ENCODE measurements around the gene PLCH2.

Gene PLCH2

GRCh38 chr1:2530513-2531361 is 54.6 kb downstream of the PLCH2 start:
- no peak for DNase-seq (ENCODE audit: low spot score)

- no peak for DNase-seq (ENCODE audit: low spot score)
Observed at GRCh38 chr1:2532485-2533160, 56.5 kb downstream of the PLCH2 start.

GRCh38 chr1:2533365-2533764 is 57.3 kb downstream of the PLCH2 start:
- no peak for DNase-seq (ENCODE audit: low spot score)

GRCh38 chr1:2534315-2534686 is 58.2 kb downstream of the PLCH2 start:
- no peak for DNase-seq (ENCODE audit: low spot score)

- DNase-seq (ENCODE audit: low spot score) = no peak
Observed at GRCh38 chr1:2534687-2535441, 58.8 kb downstream of the PLCH2 start.

- no peak for DNase-seq (ENCODE audit: low spot score)
Observed at GRCh38 chr1:2535455-2535854, 59.4 kb downstream of the PLCH2 start.

GRCh38 chr1:2535981-2536380 is 59.9 kb downstream of the PLCH2 start:
- DNase-seq (ENCODE audit: low spot score) = no peak

GRCh38 chr1:2537784-2538115 is 61.7 kb downstream of the PLCH2 start:
- no peak for DNase-seq (ENCODE audit: low spot score)

GRCh38 chr1:2538376-2538775 is 62.3 kb downstream of the PLCH2 start:
- no peak for DNase-seq (ENCODE audit: low spot score)

GRCh38 chr1:2538872-2539271 is 62.8 kb downstream of the PLCH2 start:
- DNase-seq (ENCODE audit: low spot score) = no peak

GRCh38 chr1:2539312-2539907 is 63.3 kb downstream of the PLCH2 start:
- DNase-seq (ENCODE audit: low spot score) = no peak

- DNase-seq (ENCODE audit: low spot score) = no peak
Observed at GRCh38 chr1:2540816-2541492, 64.9 kb downstream of the PLCH2 start.

- DNase-seq (ENCODE audit: low spot score) = no peak
Observed at GRCh38 chr1:2541619-2542245, 65.6 kb downstream of the PLCH2 start.

- DNase-seq (ENCODE audit: low spot score) = no peak
Observed at GRCh38 chr1:2542246-2542915, 66.3 kb downstream of the PLCH2 start.

GRCh38 chr1:2543543-2544092 is 67.5 kb downstream of the PLCH2 start:
- no peak for DNase-seq (ENCODE audit: low spot score)

- DNase-seq (ENCODE audit: low spot score) = no peak
Observed at GRCh38 chr1:2544093-2544874, 68.2 kb downstream of the PLCH2 start.

- DNase-seq (ENCODE audit: low spot score) = no peak
Observed at GRCh38 chr1:2544875-2545640, 69.0 kb downstream of the PLCH2 start.

GRCh38 chr1:2545754-2546514 is 69.8 kb downstream of the PLCH2 start:
- DNase-seq (ENCODE audit: low spot score) = peak; percentile 94

Data from COLO829 (cell line).